Epidermal melanocyte (primary cell): ENCODE results near the gene GPR4.

Experiments
- DNase-seq: peaks from one replicate; pipeline ENCODE4 v3.0.0; 2011; ENCODE audit warnings: low spot score; ENCODE audit not compliant: insufficient read length

Gene GPR4

GRCh38 chr19:45590300-45591003, 11.6 kb downstream of the GPR4 start:
- DNase-seq, result no peak

GRCh38 chr19:45589768-45590167, 12.2 kb downstream of the GPR4 start:
- no peak for DNase-seq

GRCh38 chr19:45587873-45588272, 14.1 kb downstream of the GPR4 start:
- DNase-seq, result no peak

GRCh38 chr19:45585158-45585577, 16.8 kb downstream of the GPR4 start:
- no peak for DNase-seq

GRCh38 chr19:45584332-45585157, 17.5 kb downstream of the GPR4 start, which contains the start of gene OPA3:
OPA3 (minus strand) TSS chr19:45584802; CDS start chr19:45584764, 38 bp downstream.
- DNase-seq, result peak; percentile 97

GRCh38 chr19:45581576-45581975, 20.4 kb downstream of the GPR4 start:
- DNase-seq, result no peak

- DNase-seq, result no peak
These were observed 23.2 kb downstream of the GPR4 start for GRCh38 chr19:45578861-45579260.

- no peak for DNase-seq
These were observed 24.7 kb downstream of the GPR4 start for GRCh38 chr19:45577111-45577905.

GRCh38 chr19:45576682-45577081, 25.3 kb downstream of the GPR4 start:
- no peak for DNase-seq

- DNase-seq, result no peak
These were observed 26.8 kb downstream of the GPR4 start for GRCh38 chr19:45575216-45575615.

GRCh38 chr19:45574526-45574925, 27.5 kb downstream of the GPR4 start:
- no peak for DNase-seq

GRCh38 chr19:45571457-45572220, 30.4 kb downstream of the GPR4 start:
- no peak for DNase-seq

- DNase-seq, result peak; percentile 59
These were observed 32.2 kb downstream of the GPR4 start for GRCh38 chr19:45569619-45570421.

GRCh38 chr19:45568732-45569131, 33.3 kb downstream of the GPR4 start:
- DNase-seq, result no peak

GRCh38 chr19:45567609-45568008, 34.4 kb downstream of the GPR4 start:
- no peak for DNase-seq

- DNase-seq, result no peak
These were observed 37.8 kb downstream of the GPR4 start for GRCh38 chr19:45564131-45564780.

GRCh38 chr19:45560686-45561085, 41.3 kb downstream of the GPR4 start:
- DNase-seq, result no peak

- no peak for DNase-seq
These were observed 42.0 kb downstream of the GPR4 start for GRCh38 chr19:45560038-45560437.

- DNase-seq, result peak; percentile 76
These were observed 43.6 kb downstream of the GPR4 start for GRCh38 chr19:45558399-45558878.

- no peak for DNase-seq
These were observed 45.2 kb downstream of the GPR4 start for GRCh38 chr19:45556835-45557234.
